Measurements from ENCODE around the gene NPW.

Gene NPW

DNA sequence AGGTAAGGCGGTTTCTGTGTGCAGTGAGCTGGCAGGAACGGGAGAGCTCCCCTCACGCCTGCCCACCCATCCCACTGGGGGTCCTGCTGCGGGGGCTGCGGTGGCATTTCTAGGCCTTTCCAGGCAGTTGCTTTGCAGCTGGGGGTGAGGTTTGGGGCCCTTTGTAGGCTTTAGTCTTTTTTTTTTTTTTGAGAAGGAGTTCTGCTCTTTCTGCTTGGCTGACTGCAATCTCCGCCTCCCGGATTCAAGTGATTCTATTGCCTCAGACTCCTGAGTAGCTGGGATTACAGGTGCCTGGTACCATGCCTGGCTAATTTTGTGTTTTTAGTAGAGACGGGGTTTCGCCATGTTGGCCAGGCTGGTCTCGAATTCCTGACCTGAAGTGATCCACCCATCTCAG lies 39.3 kb downstream of the NPW start:
- Histone ChIP-seq H3K36me3 (ENCODE audit: insufficient read depth, low read length) (peaks cover 3% of the 10 kb centered on the region; the same call in 1 of the 2 replicates), H3K4me3 (no peak overlapping the region), H3K9ac (ENCODE audit: insufficient read length) (peak overlapping the region; percentile 20), H3K9me3 (ENCODE audit: low read depth, low read length) (no peaks in the 10 kb centered on the region), H3K27ac (no peak overlapping the region)
- no peak for DNase-seq (ENCODE audit: low read depth, low spot score)
- TF ChIP-seq EZH2 (IDR thresholded peaks at IDR 0.05) (no peak), POLR2AphosphoS5 (IDR thresholded peaks at IDR 0.05; ENCODE audit: borderline replicate concordance, low read depth, low read length) (no peak), FOXP2 (optimal IDR thresholded peaks at IDR 0.05; ENCODE audit: control extremely low read depth, extremely low read length, insufficient read depth) (no peak)

DNA sequence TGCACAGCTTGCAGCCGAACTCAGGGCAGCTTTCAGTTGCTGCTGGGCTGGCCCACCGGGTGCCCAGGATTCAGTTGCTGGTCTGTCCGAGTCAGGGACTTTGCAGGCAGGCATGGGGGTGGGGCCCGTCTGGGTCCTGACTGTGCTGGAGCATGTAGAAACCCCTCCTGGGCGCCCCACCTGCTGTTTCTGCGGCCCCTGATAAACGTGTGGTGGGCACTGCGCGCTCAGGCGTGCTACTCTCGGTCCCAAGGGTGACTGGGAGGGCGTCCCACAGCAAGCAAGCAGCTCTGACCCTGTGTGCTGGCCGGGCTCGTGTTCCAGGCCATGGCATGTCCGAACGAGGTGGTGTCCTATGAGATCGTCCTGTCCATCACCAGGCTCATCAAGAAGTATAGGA lies 40.8 kb downstream of the NPW start:
- Histone ChIP-seq H3K4me3 (no peak overlapping the region), H3K9me3 (ENCODE audit: low read depth, low read length) (no peaks in the 10 kb centered on the region), H3K27ac (no peak overlapping the region), H3K9ac (ENCODE audit: insufficient read length) (no peak overlapping the region), H3K36me3 (ENCODE audit: insufficient read depth, low read length) (peaks cover 3% of the 10 kb centered on the region; the same call in 1 of the 2 replicates)
- TF ChIP-seq FOXP2 (optimal IDR thresholded peaks at IDR 0.05; ENCODE audit: control extremely low read depth, extremely low read length, insufficient read depth) = no peak
- no peak for DNase-seq (ENCODE audit: low read depth, low spot score)

DNA sequence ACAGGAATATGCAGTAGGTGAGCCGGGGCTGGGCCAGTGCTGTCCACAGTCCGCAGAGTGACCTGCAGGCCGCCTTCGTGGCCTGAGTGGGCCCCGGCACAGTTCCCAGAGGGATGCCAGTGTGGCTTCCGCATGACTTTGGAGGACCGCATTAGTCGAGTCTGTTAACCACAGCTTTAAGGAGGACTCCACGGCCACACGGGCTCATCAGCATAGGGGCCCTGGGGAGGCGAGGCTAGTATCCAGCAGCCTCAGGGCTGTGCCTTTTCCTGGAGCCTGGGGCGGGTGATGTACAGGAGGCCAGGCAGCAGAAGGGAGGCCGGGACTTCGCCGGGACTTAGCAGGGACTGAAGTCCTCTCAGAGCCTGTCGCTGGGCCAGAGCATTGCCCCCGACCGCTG lies 41.4 kb downstream of the NPW start:
- Histone ChIP-seq H3K36me3 (ENCODE audit: insufficient read depth, low read length) (peaks cover 8% of the 10 kb centered on the region), H3K9ac (ENCODE audit: insufficient read length) (no peak overlapping the region), H3K27ac (no peak overlapping the region), H3K4me3 (no peak overlapping the region), H3K9me3 (ENCODE audit: low read depth, low read length) (no peaks in the 10 kb centered on the region)
- TF ChIP-seq EZH2 (IDR thresholded peaks at IDR 0.05) = no peak
- TF ChIP-seq POLR2AphosphoS5 (IDR thresholded peaks at IDR 0.05; ENCODE audit: borderline replicate concordance, low read depth, low read length) = no peak
- TF ChIP-seq FOXP2 (optimal IDR thresholded peaks at IDR 0.05; ENCODE audit: control extremely low read depth, extremely low read length, insufficient read depth) = no peak
- no peak for DNase-seq (ENCODE audit: low read depth, low spot score)

DNA sequence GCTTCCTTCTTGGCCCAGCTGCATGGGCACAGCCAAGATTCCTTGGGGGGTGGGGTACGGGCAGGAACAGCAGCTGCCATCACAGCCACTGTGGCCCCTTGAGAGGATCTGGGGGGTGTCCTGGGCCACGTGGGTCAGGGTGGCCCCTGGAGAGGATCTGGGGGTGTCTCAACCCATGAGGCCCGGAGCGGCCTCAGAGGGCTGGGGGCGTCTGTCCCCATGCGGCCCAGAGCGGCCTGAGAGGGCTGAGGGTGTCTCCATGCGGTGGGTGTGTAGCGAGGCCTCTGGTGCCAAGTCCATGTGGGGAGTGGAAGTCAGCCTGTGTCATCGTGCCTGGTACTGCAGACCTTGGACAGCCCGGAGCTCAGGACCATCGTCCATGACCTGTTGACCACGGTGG lies 41.9 kb downstream of the NPW start:
- DNase-seq (ENCODE audit: low read depth, low spot score) = no peak
- no peak overlapping the region for H3K27ac ChIP-seq
- no peak overlapping the region for H3K9ac ChIP-seq (ENCODE audit: insufficient read length)
- peaks cover 12% of the 10 kb centered on the region for H3K36me3 ChIP-seq (ENCODE audit: insufficient read depth, low read length)
- no peak overlapping the region for H3K4me3 ChIP-seq
- no peaks in the 10 kb centered on the region for H3K9me3 ChIP-seq (ENCODE audit: low read depth, low read length)
- TF ChIP-seq POLR2AphosphoS5 (IDR thresholded peaks at IDR 0.05; ENCODE audit: borderline replicate concordance, low read depth, low read length) (no peak), EZH2 (IDR thresholded peaks at IDR 0.05) (no peak), FOXP2 (optimal IDR thresholded peaks at IDR 0.05; ENCODE audit: control extremely low read depth, extremely low read length, insufficient read depth) (no peak)

DNA sequence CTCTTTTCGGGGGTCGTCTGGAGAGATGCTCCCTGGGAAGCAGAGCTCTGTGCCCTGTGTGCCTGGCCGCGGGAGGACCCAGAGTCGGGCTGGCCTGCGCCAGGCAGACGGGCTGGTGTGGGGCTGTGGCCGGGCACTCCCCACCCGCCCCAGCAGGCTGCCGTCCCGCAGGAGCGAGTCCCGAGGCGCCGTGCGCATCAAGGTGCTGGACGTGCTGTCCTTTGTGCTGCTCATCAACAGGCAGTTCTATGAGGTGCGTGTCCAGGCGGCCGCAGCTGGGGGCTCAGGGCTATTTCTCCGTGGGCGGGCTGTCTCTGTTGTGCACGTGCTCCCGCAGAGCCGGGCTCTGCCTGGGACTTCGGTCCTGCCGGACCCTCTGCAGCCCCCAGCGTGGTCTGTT lies 43.2 kb downstream of the NPW start:
- Histone ChIP-seq H3K9ac (ENCODE audit: insufficient read length) (no peak overlapping the region), H3K4me3 (no peak overlapping the region), H3K36me3 (ENCODE audit: insufficient read depth, low read length) (peaks cover 12% of the 10 kb centered on the region), H3K27ac (no peak overlapping the region), H3K9me3 (ENCODE audit: low read depth, low read length) (no peaks in the 10 kb centered on the region)
- no peak for DNase-seq (ENCODE audit: low read depth, low spot score)
- TF ChIP-seq EZH2 (IDR thresholded peaks at IDR 0.05) = no peak
- no peak for TF ChIP-seq FOXP2 (optimal IDR thresholded peaks at IDR 0.05; ENCODE audit: control extremely low read depth, extremely low read length, insufficient read depth)
- no peak for TF ChIP-seq POLR2AphosphoS5 (IDR thresholded peaks at IDR 0.05; ENCODE audit: borderline replicate concordance, low read depth, low read length)

DNA sequence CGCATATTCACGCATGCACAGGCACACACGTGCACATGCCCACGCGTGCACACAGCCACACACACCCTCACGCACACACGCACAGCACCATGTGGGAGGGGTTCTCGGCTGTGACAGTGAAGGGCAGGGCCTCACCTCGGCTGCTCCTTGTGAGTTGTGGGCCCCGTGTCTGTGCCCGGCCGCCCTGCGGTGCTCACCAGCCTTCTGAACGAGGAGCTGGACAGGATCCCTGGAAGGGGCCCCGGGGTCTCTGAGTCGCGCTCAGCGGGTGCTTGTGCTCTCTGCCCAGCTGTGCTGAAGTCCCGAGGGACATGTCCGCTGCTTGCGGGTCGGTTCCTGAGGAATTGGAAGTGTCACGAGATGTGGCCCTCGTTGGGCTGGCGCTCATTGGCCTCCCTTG lies 44.3 kb downstream of the NPW start:
- TF ChIP-seq FOXP2 (optimal IDR thresholded peaks at IDR 0.05; ENCODE audit: control extremely low read depth, extremely low read length, insufficient read depth) (no peak), EZH2 (IDR thresholded peaks at IDR 0.05) (no peak), POLR2AphosphoS5 (IDR thresholded peaks at IDR 0.05; ENCODE audit: borderline replicate concordance, low read depth, low read length) (no peak)
- no peak for DNase-seq (ENCODE audit: low read depth, low spot score)
- H3K9ac ChIP-seq (ENCODE audit: insufficient read length) = no peak overlapping the region
- no peaks in the 10 kb centered on the region for H3K9me3 ChIP-seq (ENCODE audit: low read depth, low read length)
- H3K36me3 ChIP-seq (ENCODE audit: insufficient read depth, low read length) = peaks cover 12% of the 10 kb centered on the region
- H3K27ac ChIP-seq = no peak overlapping the region
- H3K4me3 ChIP-seq = no peak overlapping the region

DNA sequence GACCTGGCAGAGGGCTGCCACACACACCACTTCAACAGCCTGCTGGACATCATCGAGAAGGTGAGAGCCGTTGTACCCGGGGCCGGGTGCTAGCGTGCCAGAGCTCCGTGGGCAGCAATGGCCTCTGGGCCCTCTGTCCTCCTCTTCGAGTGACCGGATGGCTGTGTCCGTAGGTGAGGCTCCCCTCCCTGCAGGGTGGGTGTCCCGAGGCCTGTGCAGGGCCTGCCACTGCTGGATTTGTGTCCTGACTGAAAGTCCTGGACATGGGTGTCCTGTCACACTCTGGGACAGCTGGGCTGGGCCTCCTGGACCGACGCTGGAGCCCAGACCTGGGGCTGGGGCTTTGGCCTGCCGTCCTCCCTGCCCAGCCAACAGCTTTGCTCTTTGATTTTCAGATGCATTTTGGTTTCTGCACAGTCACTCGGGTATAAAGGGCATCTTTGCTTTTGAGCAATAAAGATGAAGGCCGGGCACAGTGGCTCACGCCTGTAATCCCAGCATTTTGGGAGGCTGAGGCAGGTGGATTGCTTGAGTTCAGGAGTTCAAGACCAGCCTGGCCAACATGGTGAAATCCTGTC lies 44.9 kb downstream of the NPW start:
- no peaks in the 10 kb centered on the region for H3K9me3 ChIP-seq (ENCODE audit: low read depth, low read length)
- H3K27ac ChIP-seq = no peak overlapping the region
- H3K9ac ChIP-seq (ENCODE audit: insufficient read length) = no peak overlapping the region
- TF ChIP-seq POLR2AphosphoS5 (IDR thresholded peaks at IDR 0.05; ENCODE audit: borderline replicate concordance, low read depth, low read length) (no peak), EZH2 (IDR thresholded peaks at IDR 0.05) (no peak), FOXP2 (optimal IDR thresholded peaks at IDR 0.05; ENCODE audit: control extremely low read depth, extremely low read length, insufficient read depth) (no peak)
- H3K4me3 ChIP-seq = no peak overlapping the region
- peaks cover 12% of the 10 kb centered on the region for H3K36me3 ChIP-seq (ENCODE audit: insufficient read depth, low read length)
- no peak for DNase-seq (ENCODE audit: low read depth, low spot score)

DNA sequence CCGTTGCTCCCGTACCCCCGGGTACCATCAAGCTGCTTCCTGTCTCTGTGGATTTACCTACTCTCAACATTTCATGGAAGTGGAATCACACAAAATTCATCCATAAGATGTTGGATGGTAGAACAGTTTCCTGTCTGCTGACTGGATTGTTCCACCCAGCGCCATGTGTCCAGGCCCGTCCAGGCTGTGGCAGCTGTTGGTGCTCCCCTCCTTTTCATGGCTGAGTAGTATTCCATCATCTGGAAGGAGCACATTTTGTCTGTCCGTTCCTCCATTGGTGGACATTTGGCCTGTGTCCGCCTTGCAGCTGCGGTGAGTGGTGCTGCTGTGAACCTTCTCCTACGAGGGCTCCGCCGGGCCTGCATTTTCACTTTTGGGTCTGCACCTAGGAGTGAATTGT lies 46.6 kb downstream of the NPW start:
- DNase-seq (ENCODE audit: low read depth, low spot score) = no peak
- TF ChIP-seq EZH2 (IDR thresholded peaks at IDR 0.05) = no peak
- no peak for TF ChIP-seq FOXP2 (optimal IDR thresholded peaks at IDR 0.05; ENCODE audit: control extremely low read depth, extremely low read length, insufficient read depth)
- TF ChIP-seq POLR2AphosphoS5 (IDR thresholded peaks at IDR 0.05; ENCODE audit: borderline replicate concordance, low read depth, low read length) = no peak
- H3K4me3 ChIP-seq = no peak overlapping the region
- no peaks in the 10 kb centered on the region for H3K9me3 ChIP-seq (ENCODE audit: low read depth, low read length)
- peaks cover 10% of the 10 kb centered on the region for H3K36me3 ChIP-seq (ENCODE audit: insufficient read depth, low read length)
- H3K27ac ChIP-seq = no peak overlapping the region
- no peak overlapping the region for H3K9ac ChIP-seq (ENCODE audit: insufficient read length)
